WERI-Rb-1 (cell line): ENCODE measurements around the gene SHOC1.

Source experiments
- DNase-seq: peaks from one replicate; pipeline ENCODE4 v3.0.0-alpha.2; 2020
- H3K27ac ChIP-seq: fragments of 250-450 bp; sonication (Bioruptor Pico); 2 replicates; pipeline ENCODE4 v1.5.1; 2020; ENCODE audit warnings: mild to moderate bottlenecking, moderate library complexity
- H3K27me3 ChIP-seq: fragments of 250-450 bp; sonication (Bioruptor Pico); 2 replicates; pipeline ENCODE4 v1.5.1; 2021; ENCODE audit warnings: mild to moderate bottlenecking, low read depth, moderate library complexity; ENCODE audit not compliant: insufficient read depth, severe bottlenecking
- H3K36me3 ChIP-seq: fragments of 250-450 bp; sonication (Bioruptor Pico); 2 replicates; pipeline ENCODE4 v1.5.1; 2020; ENCODE audit warnings: mild to moderate bottlenecking, moderate library complexity
- H3K4me3 ChIP-seq: 2 replicates; pipeline ENCODE4 v1.5.1; 2011; ENCODE audit warnings: low read depth, mild to moderate bottlenecking, control low read depth, low read length
- H3K9me3 ChIP-seq: fragments of 250-450 bp; sonication (Bioruptor Pico); 2 replicates; pipeline ENCODE4 v1.5.1; 2021; ENCODE audit warnings: mild to moderate bottlenecking, moderate library complexity; ENCODE audit not compliant: severe bottlenecking
- CTCF ChIP-seq: IDR thresholded peaks from 2 replicates; pipeline ENCODE4 v1.5.1; 2011; ENCODE audit warnings: low read depth, mild to moderate bottlenecking, control low read depth, inconsistent platforms, low read length

SHOC1 gene

GRCh38 chr9:111794835-111795556, at the start of gene SHOC1:
TSS of gene SHOC1 (minus strand) at chr9:111794937. CDS start at chr9:111791418, 3,519 bp downstream.
- no peak within 1 kb of the TSS for H3K4me3 ChIP-seq
- no peak within 1 kb of the TSS for H3K27ac ChIP-seq
- H3K36me3 ChIP-seq, result no peaks in the 10 kb centered on the region
- no peaks in the 10 kb centered on the region for H3K9me3 ChIP-seq
- no peak for TF ChIP-seq CTCF
- DNase-seq, result no peak
- no peaks in the 10 kb centered on the region for H3K27me3 ChIP-seq

GRCh38 chr9:111843971-111844370, 49.2 kb upstream of the SHOC1 start:
- Histone ChIP-seq H3K27me3 (no peaks in the 10 kb centered on the region), H3K4me3 (no peak overlapping the region), H3K9me3 (no peaks in the 10 kb centered on the region), H3K36me3 (no peaks in the 10 kb centered on the region), H3K27ac (no peak overlapping the region)
- DNase-seq, result no peak
- no peak for TF ChIP-seq CTCF

GRCh38 chr9:111842313-111842712, 47.6 kb upstream of the SHOC1 start:
- H3K27ac ChIP-seq, result no peak overlapping the region
- no peak for TF ChIP-seq CTCF
- no peaks in the 10 kb centered on the region for H3K27me3 ChIP-seq
- DNase-seq, result no peak
- no peaks in the 10 kb centered on the region for H3K36me3 ChIP-seq
- H3K4me3 ChIP-seq, result no peak overlapping the region
- H3K9me3 ChIP-seq, result no peaks in the 10 kb centered on the region

- Histone ChIP-seq H3K27ac (no peak overlapping the region), H3K27me3 (no peaks in the 10 kb centered on the region), H3K36me3 (no peaks in the 10 kb centered on the region), H3K9me3 (no peaks in the 10 kb centered on the region), H3K4me3 (no peak overlapping the region)
- TF ChIP-seq CTCF, result no peak
- no peak for DNase-seq
Measured at GRCh38 chr9:111840442-111840841, 45.7 kb upstream of the SHOC1 start.

GRCh38 chr9:111839987-111840386, 45.2 kb upstream of the SHOC1 start:
- no peak for DNase-seq
- Histone ChIP-seq H3K27me3 (no peaks in the 10 kb centered on the region), H3K36me3 (no peaks in the 10 kb centered on the region), H3K27ac (no peak overlapping the region), H3K4me3 (no peak overlapping the region), H3K9me3 (no peaks in the 10 kb centered on the region)
- no peak for TF ChIP-seq CTCF

- no peak for TF ChIP-seq CTCF
- H3K27ac ChIP-seq, result no peak overlapping the region
Measured at GRCh38 chr9:111839387-111839786, 44.6 kb upstream of the SHOC1 start.

More at GRCh38 chr9:111839387-111839786, 44.6 kb upstream of the SHOC1 start:
- Histone ChIP-seq H3K9me3 (no peaks in the 10 kb centered on the region), H3K36me3 (no peaks in the 10 kb centered on the region), H3K27me3 (no peaks in the 10 kb centered on the region), H3K4me3 (no peak overlapping the region)
- no peak for DNase-seq
